NT2/D1 (cell line): Measurements from ENCODE around the gene ARHGAP42.

ENCODE experiments used
- DNase-seq: peaks from one replicate; pipeline ENCODE4 v3.0.0-alpha.2; 2011; ENCODE audit warnings: low read depth, low spot score
- H3K27me3 ChIP-seq: 2 replicates; pipeline ENCODE4 v1.6.0; 2011; ENCODE audit warnings: mild to moderate bottlenecking; ENCODE audit not compliant: insufficient read length, insufficient read depth
- H3K36me3 ChIP-seq: 2 replicates; pipeline ENCODE4 v1.6.1; 2011; ENCODE audit warnings: mild to moderate bottlenecking, low read length, mixed read lengths; ENCODE audit not compliant: insufficient read depth, insufficient read length
- H3K4me1 ChIP-seq: 2 replicates; pipeline ENCODE4 v1.5.1; 2011; ENCODE audit not compliant: insufficient read depth, insufficient read length
- H3K4me3 ChIP-seq: 2 replicates; pipeline ENCODE4 v1.5.1; 2011; ENCODE audit warnings: low read depth; ENCODE audit not compliant: insufficient read length
- H3K9ac ChIP-seq: 2 replicates; pipeline ENCODE4 v1.6.0; 2011; ENCODE audit warnings: low read depth; ENCODE audit not compliant: insufficient read length
- H3K9me3 ChIP-seq: 2 replicates; pipeline ENCODE4 v1.5.1; 2011; ENCODE audit warnings: mild to moderate bottlenecking, low read length; ENCODE audit not compliant: insufficient read depth
- SUZ12 ChIP-seq: IDR thresholded peaks from 2 replicates; pipeline ENCODE4 v1.6.1; 2011; ENCODE audit not compliant: insufficient read length, insufficient read depth; ENCODE audit errors: extremely low read depth
- YY1 ChIP-seq: IDR thresholded peaks from 2 replicates; pipeline ENCODE4 v1.6.1; 2011; ENCODE audit not compliant: insufficient read length, insufficient read depth
- ZNF274 ChIP-seq: IDR thresholded peaks from 2 replicates; pipeline ENCODE4 v1.6.1; 2011; ENCODE audit warnings: mild to moderate bottlenecking, low read depth, low read length

ARHGAP42 gene

DNA sequence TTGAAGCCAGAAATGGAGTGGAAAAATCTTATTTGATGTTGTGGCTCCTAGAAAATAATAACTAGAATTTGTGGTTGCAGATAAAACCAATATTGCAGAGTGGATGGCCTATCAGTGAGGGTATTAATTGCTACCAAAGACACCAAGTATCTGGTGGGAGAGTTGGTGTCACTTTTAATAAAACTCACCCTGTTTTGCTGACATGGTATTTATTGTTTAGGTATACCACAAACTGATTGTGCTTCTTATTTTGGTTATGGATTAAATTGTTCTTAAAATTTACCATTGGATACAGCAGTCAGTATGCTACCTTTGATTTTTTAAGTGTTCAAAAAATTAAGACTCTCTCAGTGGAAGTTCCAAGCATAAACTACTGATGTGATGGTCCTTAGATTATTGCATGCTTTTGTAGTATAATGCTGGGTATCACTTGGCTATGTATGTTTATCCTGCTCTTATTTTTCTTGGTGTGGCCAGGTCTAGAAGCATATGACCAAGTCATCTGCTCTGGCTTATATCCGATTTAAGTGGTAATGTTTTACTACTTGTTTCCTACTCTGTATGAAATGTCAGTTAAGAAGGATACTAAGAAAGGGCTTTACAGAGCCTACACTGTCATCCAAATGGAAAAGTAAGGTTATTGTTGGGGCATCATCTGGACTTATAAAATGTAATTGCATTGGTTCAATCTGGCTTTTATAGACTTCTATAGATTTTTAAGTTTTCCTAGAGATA lies 101.6 kb downstream of the ARHGAP42 start:
- Histone ChIP-seq H3K4me1 (no peaks in the 10 kb centered on the region), H3K9me3 (no peaks in the 10 kb centered on the region), H3K36me3 (no peaks in the 10 kb centered on the region), H3K27me3 (no peaks in the 10 kb centered on the region), H3K9ac (no peak overlapping the region), H3K4me3 (no peak overlapping the region)
- no peak for TF ChIP-seq ZNF274
- no peak for TF ChIP-seq SUZ12
- TF ChIP-seq YY1 = no peak
- DNase-seq = no peak

DNA sequence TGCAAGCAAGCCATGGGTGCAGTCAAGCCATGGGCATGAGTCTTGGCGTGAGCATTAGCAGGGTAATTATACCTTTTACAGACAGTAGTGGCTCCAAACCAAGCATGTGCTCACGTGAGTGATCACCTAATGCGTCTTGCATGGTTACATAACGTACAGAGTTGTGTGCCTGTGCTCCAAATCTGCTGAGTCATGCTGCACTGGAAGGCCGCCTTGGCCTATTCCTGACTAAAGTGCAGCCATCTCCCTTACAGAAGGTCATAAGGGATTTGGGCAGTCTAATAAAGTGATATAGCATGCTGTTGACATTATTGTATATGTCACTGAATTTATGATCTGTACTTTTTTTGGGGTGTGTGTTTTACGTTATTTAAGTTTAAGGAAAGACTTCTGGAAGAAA lies 102.4 kb downstream of the ARHGAP42 start:
- no peaks in the 10 kb centered on the region for H3K27me3 ChIP-seq
- no peaks in the 10 kb centered on the region for H3K9me3 ChIP-seq
- TF ChIP-seq ZNF274 (no peak), YY1 (no peak), SUZ12 (no peak)
- DNase-seq = no peak
- no peak overlapping the region for H3K4me3 ChIP-seq
- no peaks in the 10 kb centered on the region for H3K4me1 ChIP-seq
- no peak overlapping the region for H3K9ac ChIP-seq
- no peaks in the 10 kb centered on the region for H3K36me3 ChIP-seq

DNA sequence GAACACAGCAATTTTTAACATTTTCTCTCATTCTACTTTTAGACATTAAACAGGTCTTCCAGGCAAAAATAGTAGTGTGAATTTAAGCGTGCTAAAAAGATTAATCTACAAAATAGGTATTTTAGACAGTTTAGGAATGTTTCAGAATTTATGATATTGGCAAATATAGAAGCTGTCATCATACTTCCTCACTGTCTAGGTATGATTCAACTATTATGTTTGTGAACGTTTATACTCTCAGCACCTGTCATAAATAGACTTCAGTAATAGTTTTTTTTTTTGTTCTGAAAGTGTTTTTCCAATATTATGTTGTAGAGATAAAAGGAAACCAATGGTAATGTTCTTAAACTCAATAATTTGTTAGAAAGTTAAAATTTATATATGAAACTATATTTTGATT lies 103.0 kb downstream of the ARHGAP42 start:
- H3K4me1 ChIP-seq = no peaks in the 10 kb centered on the region
- no peaks in the 10 kb centered on the region for H3K9me3 ChIP-seq
- TF ChIP-seq SUZ12 = no peak
- TF ChIP-seq ZNF274 = no peak
- no peak for TF ChIP-seq YY1
- H3K9ac ChIP-seq = no peak overlapping the region
- H3K27me3 ChIP-seq = no peaks in the 10 kb centered on the region
- no peaks in the 10 kb centered on the region for H3K36me3 ChIP-seq
- no peak overlapping the region for H3K4me3 ChIP-seq
- DNase-seq = no peak

DNA sequence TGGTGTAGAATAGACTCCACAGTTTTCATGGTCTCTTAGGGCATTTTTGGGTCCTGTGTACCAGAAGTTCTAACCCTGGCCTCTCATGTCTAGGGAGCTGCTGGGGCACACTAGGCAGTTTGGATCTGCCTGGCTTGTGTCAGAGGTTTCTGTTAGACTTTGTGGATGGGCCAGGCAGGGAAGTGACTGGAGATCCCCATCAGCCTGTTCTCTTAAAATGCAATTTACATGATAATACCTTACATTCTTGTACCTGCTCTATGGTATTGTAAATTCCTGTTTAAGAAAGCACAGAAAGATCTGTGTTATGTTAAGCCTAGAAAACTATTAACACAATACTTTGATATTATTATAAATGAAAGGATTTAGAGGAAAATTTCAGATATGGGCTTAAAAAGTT lies 104.0 kb downstream of the ARHGAP42 start:
- Histone ChIP-seq H3K9me3 (no peaks in the 10 kb centered on the region), H3K27me3 (no peaks in the 10 kb centered on the region), H3K36me3 (no peaks in the 10 kb centered on the region), H3K4me3 (no peak overlapping the region), H3K4me1 (no peaks in the 10 kb centered on the region), H3K9ac (peak overlapping the region; percentile 36)
- TF ChIP-seq YY1 = no peak
- DNase-seq = peak; percentile 39

DNA sequence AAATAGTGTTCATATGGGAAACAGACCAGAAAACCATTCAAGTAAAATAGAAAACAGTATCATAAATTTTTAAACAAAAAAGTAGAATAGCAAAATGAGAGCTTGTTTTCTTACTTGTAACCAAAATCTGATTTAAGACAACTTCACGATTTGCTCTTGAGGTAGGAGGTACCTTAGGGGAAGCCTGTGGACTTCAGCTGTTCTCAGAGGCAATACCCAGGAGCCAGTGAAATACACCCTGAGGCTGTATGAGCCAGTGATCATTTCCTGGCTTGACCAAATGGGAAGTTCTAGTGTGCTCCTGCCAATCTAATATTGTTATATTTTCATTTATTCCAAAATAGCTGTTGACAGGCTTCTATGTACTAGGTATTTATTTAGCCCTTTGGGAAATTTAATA lies 104.8 kb downstream of the ARHGAP42 start:
- Histone ChIP-seq H3K36me3 (no peaks in the 10 kb centered on the region), H3K27me3 (no peaks in the 10 kb centered on the region), H3K4me3 (no peak overlapping the region), H3K9ac (no peak overlapping the region), H3K9me3 (no peaks in the 10 kb centered on the region), H3K4me1 (no peaks in the 10 kb centered on the region)
- TF ChIP-seq YY1 (no peak), SUZ12 (no peak), ZNF274 (no peak)
- no peak for DNase-seq

DNA sequence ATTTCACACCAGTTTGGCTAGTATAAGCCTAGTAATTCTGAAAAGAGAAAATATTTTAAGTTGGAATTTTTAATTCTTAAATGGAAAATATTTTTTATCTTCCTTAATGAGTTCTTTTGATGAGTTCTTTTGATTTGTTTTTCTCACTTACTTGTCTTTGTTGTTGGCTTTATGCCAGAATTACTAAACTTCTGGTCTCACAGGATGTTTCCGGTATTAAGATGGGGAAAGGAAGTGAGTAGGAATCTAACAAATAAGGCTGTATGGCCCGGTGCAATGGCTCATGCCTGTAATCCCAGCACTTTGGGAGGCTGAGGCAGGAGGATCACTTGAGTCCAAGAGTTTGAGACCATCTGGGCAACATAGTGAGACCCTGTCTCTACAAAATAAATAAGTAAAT lies 106.4 kb downstream of the ARHGAP42 start:
- no peaks in the 10 kb centered on the region for H3K27me3 ChIP-seq
- no peak for TF ChIP-seq SUZ12
- TF ChIP-seq YY1 = no peak
- no peak for TF ChIP-seq ZNF274
- H3K36me3 ChIP-seq = no peaks in the 10 kb centered on the region
- no peak overlapping the region for H3K9ac ChIP-seq
- no peak overlapping the region for H3K4me3 ChIP-seq
- H3K9me3 ChIP-seq = no peaks in the 10 kb centered on the region
- no peaks in the 10 kb centered on the region for H3K4me1 ChIP-seq
- DNase-seq = no peak

DNA sequence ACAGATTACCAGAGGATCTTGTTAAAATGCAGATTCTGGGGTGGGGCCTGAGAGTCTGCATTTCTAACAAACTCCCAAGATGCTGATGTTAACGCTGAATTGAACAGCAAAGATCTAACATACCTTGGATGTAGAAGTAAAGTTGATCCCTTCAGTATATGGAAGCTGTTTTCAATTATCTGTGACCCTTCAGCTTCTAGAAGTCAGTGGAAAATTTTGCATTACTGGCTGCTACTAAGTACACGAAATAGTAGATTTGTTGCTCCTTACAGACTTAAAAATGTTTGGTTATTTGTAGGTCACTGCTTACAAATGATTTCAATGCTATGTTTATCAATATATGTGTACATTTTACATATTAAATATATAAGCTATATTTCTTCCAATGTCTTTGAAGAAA lies 107.4 kb downstream of the ARHGAP42 start:
- Histone ChIP-seq H3K9me3 (no peaks in the 10 kb centered on the region), H3K9ac (no peak overlapping the region), H3K4me3 (no peak overlapping the region), H3K4me1 (no peaks in the 10 kb centered on the region), H3K36me3 (no peaks in the 10 kb centered on the region), H3K27me3 (no peaks in the 10 kb centered on the region)
- TF ChIP-seq YY1 = no peak
- no peak for TF ChIP-seq ZNF274
- no peak for TF ChIP-seq SUZ12
- no peak for DNase-seq

DNA sequence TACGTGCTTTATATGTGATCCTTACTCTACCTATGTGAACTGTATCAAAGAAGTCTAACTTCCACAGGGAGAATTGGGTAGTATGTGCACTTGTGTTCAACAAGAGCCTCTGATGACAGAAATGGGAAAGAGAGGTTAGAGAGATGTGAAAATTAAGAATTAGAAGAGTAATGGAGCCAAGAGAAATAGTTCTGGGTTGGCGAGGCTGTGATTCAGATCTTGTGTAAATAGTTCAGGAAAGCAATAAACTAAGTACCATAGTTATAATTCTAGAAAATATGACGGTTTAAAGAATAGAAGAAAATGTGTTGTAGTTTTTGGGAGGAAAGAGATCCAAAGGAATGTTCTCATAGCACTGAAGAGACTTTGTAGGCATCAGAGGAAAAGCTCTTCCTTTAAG lies 112.4 kb downstream of the ARHGAP42 start:
- TF ChIP-seq YY1 = no peak
- TF ChIP-seq SUZ12 = no peak
- no peak for TF ChIP-seq ZNF274
- DNase-seq = no peak
- Histone ChIP-seq H3K9me3 (no peaks in the 10 kb centered on the region), H3K36me3 (no peaks in the 10 kb centered on the region), H3K27me3 (no peaks in the 10 kb centered on the region), H3K9ac (no peak overlapping the region), H3K4me1 (no peaks in the 10 kb centered on the region), H3K4me3 (no peak overlapping the region)
